ENCODE data around the gene TMEM247. TPM values are rescaled to one million over a fixed set of nuclear protein-coding genes. Genes with fewer than 3 reads are reported as not detected.
"Not testable (repeated sequence)": the region's sequence is repeated elsewhere in the genome, so short reads cannot be mapped to it uniquely, and the experiment has no call there.

TMEM247 gene
- total RNA-seq, 3 donors from 2014 or later (not counting 1 experiment from before 2014, with no cell fraction given) = not detected

DNA sequence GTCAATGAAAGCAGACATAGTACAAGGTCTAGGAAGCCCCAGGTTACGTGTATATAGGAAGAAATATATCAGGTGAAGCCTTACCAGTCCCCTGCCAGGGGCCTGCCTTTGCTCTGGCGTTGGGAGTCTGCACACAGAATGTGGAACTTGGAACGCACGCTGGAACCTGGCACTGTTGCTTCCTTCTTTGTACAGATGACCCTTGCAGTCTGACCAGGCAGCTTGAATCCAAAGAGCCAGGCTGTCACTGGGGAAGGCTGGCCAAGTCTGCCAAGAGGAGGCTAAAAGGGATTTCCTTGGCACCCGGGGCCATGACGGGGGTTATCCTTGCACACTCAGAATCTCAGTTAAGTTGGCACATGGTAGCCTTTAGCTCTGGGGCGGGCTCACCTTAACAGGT lies 39.5 kb downstream of the TMEM247 start:
- Mint-ChIP-seq H3K4me3 (no peak overlapping the region), H3K4me1 (no peaks in the 10 kb centered on the region), H3K36me3 (peaks cover 30% of the 10 kb centered on the region), H3K27me3 (ENCODE audit: low read depth in 2 of 2) (no peaks in the 10 kb centered on the region), H3K27ac (no peak overlapping the region), H3K9me3 (peaks cover 9 to 17% of the 10 kb centered on the region in 2 donors)
- Histone ChIP-seq H3K4me3 (ENCODE audit: low read length) (no peak overlapping the region), H3K27ac (ENCODE audit: low read length) (no peak overlapping the region), H3K27me3 (ENCODE audit: control insufficient read depth, insufficient read depth, low read length) (no peaks in the 10 kb centered on the region), H3K4me1 (ENCODE audit: control insufficient read depth, insufficient read depth, low read length) (no peaks in the 10 kb centered on the region), H3K9me3 (ENCODE audit: control insufficient read depth, insufficient read depth, low read length) (peaks cover 6% of the 10 kb centered on the region), H3K36me3 (ENCODE audit: control insufficient read depth, insufficient read depth, low read length) (no peaks in the 10 kb centered on the region)
- no peak for TF ChIP-seq CTCF (IDR thresholded peaks at IDR 0.05)
- WGBS (ENCODE audit: insufficient coverage) = 90% methylated on average over 7 of the region's 7 CpGs
- DNase-seq (no peak), ATAC-seq (no peak)
- intact Hi-C loops (cut with micrococcal nuclease) = no loop called here

DNA sequence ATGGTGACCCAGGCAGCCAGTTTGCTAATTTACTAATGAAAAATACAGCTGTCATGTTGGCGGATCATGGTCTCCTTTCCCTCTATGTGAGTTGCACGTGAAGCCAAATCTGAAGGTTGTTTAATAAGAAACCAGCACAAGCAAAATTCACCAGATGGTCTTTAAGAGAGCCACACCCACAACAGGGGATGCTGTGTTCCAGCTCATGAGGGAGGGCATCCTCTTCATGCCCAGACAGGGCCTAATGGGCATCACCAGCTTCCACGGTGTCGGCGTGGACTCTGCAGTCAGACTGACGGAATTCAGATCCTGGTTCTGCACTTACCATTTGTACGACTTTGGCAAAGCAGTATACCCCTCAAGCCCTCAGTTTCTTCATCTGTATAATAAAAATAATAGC lies 39.9 kb downstream of the TMEM247 start:
- Mint-ChIP-seq H3K4me3 (no peak overlapping the region), H3K9me3 (peaks cover 9 to 16% of the 10 kb centered on the region in 2 donors), H3K36me3 (peaks cover 27% of the 10 kb centered on the region), H3K4me1 (no peaks in the 10 kb centered on the region), H3K27ac (no peak overlapping the region), H3K27me3 (ENCODE audit: low read depth in 2 of 2) (no peaks in the 10 kb centered on the region)
- DNase-seq = no peak
- no peaks in the 10 kb centered on the region for H3K36me3 ChIP-seq (ENCODE audit: control insufficient read depth, insufficient read depth, low read length)
- no peak for TF ChIP-seq CTCF (IDR thresholded peaks at IDR 0.05)
- intact Hi-C loops (cut with micrococcal nuclease) = no loop called here
- ATAC-seq = no peak
- 83% methylated on average over 6 of the region's 7 CpGs for WGBS (ENCODE audit: insufficient coverage)
- no peak overlapping the region for H3K4me3 ChIP-seq (ENCODE audit: low read length)
- peaks cover 6% of the 10 kb centered on the region for H3K9me3 ChIP-seq (ENCODE audit: control insufficient read depth, insufficient read depth, low read length)
- no peaks in the 10 kb centered on the region for H3K27me3 ChIP-seq (ENCODE audit: control insufficient read depth, insufficient read depth, low read length)
- H3K4me1 ChIP-seq (ENCODE audit: control insufficient read depth, insufficient read depth, low read length) = no peaks in the 10 kb centered on the region
- H3K27ac ChIP-seq (ENCODE audit: low read length) = no peak overlapping the region

DNA sequence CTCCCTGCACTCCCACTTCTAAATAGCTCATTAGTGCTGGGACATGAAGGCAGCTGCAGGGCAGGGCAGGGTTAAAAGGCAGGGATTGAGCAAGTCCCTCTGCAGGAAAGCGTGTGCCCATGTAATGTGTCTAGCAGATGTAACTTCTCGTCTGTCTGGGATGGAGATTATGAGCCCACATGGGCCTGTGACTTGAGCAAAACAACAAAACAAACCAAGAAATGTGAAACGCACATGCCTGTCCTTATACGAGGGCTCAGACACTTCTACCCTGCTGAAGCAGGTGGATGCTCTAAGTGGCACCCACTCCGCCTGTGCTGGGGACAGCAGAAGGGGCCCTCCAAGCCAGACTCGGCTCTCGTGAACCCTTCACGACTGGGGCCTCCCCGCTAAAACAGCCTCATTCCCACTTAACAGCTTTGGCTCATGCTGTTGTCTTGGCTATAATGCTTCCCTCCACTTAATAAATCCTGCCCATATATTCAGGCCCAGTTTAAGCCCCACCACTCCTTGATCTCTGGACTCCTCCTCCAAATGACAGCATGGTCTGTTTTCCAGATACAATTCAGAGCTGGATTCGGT lies 40.9 kb downstream of the TMEM247 start:
- peaks cover 6% of the 10 kb centered on the region for H3K9me3 ChIP-seq (ENCODE audit: control insufficient read depth, insufficient read depth, low read length)
- H3K4me1 Mint-ChIP-seq = no peaks in the 10 kb centered on the region
- H3K9me3 Mint-ChIP-seq = peaks cover 4 to 11% of the 10 kb centered on the region in 2 donors
- no peak overlapping the region for H3K27ac Mint-ChIP-seq
- no peak overlapping the region for H3K4me3 ChIP-seq (ENCODE audit: low read length)
- peaks cover 0 to 4% of the 10 kb centered on the region in 2 donors for H3K27me3 Mint-ChIP-seq (ENCODE audit: low read depth in 2 of 2)
- ATAC-seq = no peak
- intact Hi-C loops (cut with micrococcal nuclease) = no loop called here
- no peak overlapping the region for H3K4me3 Mint-ChIP-seq
- H3K27me3 ChIP-seq (ENCODE audit: control insufficient read depth, insufficient read depth, low read length) = no peaks in the 10 kb centered on the region
- WGBS (ENCODE audit: insufficient coverage) = 87% methylated on average over 10 of the region's 10 CpGs
- no peaks in the 10 kb centered on the region for H3K4me1 ChIP-seq (ENCODE audit: control insufficient read depth, insufficient read depth, low read length)
- no peaks in the 10 kb centered on the region for H3K36me3 ChIP-seq (ENCODE audit: control insufficient read depth, insufficient read depth, low read length)
- H3K36me3 Mint-ChIP-seq = peaks cover 17% of the 10 kb centered on the region
- TF ChIP-seq CTCF (IDR thresholded peaks at IDR 0.05) = no peak
- no peak for DNase-seq
- H3K27ac ChIP-seq (ENCODE audit: low read length) = no peak overlapping the region

GRCh38 chr2:46521215-46521683 lies 41.9 kb downstream of the TMEM247 start:
- no peak for TF ChIP-seq CTCF (IDR thresholded peaks at IDR 0.05)
- H3K27me3 Mint-ChIP-seq (ENCODE audit: low read depth in 2 of 2) = peaks cover 0 to 4% of the 10 kb centered on the region in 2 donors
- H3K4me3 Mint-ChIP-seq = no peak overlapping the region
- H3K36me3 Mint-ChIP-seq = peaks cover 7% of the 10 kb centered on the region
- 52% methylated on average over 2 of the region's 2 CpGs for WGBS (ENCODE audit: insufficient coverage)
- Histone ChIP-seq H3K27me3 (ENCODE audit: control insufficient read depth, insufficient read depth, low read length) (no peaks in the 10 kb centered on the region), H3K27ac (ENCODE audit: low read length) (no peak overlapping the region), H3K4me1 (ENCODE audit: control insufficient read depth, insufficient read depth, low read length) (no peaks in the 10 kb centered on the region), H3K9me3 (ENCODE audit: control insufficient read depth, insufficient read depth, low read length) (peaks cover 2% of the 10 kb centered on the region), H3K4me3 (ENCODE audit: low read length) (no peak overlapping the region), H3K36me3 (ENCODE audit: control insufficient read depth, insufficient read depth, low read length) (no peaks in the 10 kb centered on the region)
- H3K9me3 Mint-ChIP-seq = peaks cover 0 to under 1% of the 10 kb centered on the region in 2 donors
- DNase-seq (no peak), ATAC-seq (no peak)
- H3K27ac Mint-ChIP-seq = no peak overlapping the region
- intact Hi-C loops (cut with micrococcal nuclease) = no loop called here
- no peaks in the 10 kb centered on the region for H3K4me1 Mint-ChIP-seq

DNA sequence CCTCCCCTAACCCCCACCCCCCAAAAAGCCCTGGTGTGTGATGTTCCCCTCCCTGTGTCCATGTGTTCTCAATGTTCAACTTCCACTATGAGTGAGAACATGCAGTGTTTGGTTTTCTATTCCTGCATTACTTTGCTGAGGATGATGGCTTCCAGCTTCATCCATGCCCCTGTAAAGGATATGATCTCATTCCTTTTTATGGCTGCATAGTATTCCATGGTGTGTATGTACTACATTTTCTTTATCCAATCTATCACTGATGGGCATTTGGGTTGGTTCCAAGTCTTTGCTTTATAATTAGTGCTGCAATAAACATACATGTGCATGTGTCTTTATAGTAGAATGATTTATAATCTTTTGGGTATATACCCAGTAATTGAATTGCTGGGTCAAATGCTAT lies 43.0 kb downstream of the TMEM247 start:
- DNase-seq; H3K36me3 ChIP-seq (ENCODE audit: control insufficient read depth, insufficient read depth, low read length); H3K27ac Mint-ChIP-seq; H3K4me1 Mint-ChIP-seq; H3K4me3 ChIP-seq (ENCODE audit: low read length); H3K27ac ChIP-seq (ENCODE audit: low read length); intact Hi-C loops (cut with micrococcal nuclease); H3K27me3 ChIP-seq (ENCODE audit: control insufficient read depth, insufficient read depth, low read length); H3K9me3 ChIP-seq (ENCODE audit: control insufficient read depth, insufficient read depth, low read length); H3K9me3 Mint-ChIP-seq; H3K4me1 ChIP-seq (ENCODE audit: control insufficient read depth, insufficient read depth, low read length); ATAC-seq; H3K4me3 Mint-ChIP-seq; H3K36me3 Mint-ChIP-seq; H3K27me3 Mint-ChIP-seq (ENCODE audit: low read depth in 2 of 2): not testable (repeated sequence)
